TTC549 (cell line): ENCODE measurements around the gene FAM227A.

Experiments
- FAIRE-seq: peaks from 2 replicates; lab custom pipeline; 2012; peaks lifted over from hg19 to GRCh38; lab: Jason Lieb, UNC

FAM227A gene

DNA sequence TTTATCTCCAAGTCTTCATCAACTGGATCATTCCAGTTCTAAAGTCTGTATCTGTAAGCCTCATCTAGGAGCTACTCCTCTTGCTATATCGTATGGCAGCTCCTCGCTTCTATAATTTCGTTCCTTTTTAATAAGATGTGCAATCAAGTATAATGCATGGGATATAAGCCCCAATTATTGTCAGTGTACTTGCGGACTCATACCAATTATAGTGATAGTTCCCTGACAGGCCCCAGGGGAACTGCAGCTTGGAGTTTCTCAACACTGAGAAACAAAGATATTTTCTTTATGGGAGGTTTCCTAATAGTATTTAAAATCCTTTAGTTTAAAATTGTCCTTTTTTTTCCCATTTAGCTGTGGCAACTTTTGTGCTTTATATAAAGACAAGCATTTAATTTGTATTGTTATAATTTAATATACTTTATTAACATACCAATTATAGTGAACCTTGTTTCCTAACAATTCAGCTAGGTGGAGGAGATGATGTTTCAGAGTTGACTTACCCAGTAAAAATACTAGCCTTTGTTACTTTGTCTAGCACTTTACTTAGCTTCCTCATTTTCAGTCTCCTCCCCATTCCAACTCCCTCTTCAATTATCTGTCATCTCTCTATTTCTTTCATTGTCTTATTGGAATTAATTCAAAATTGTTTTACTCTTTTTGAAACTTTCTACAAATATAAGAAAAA lies 124.8 kb downstream of the FAM227A start:
- no peak for FAIRE-seq
